Measurements from ENCODE around the gene CEACAM6. TPM values are rescaled to one million over a fixed set of nuclear protein-coding genes. Genes with fewer than 3 reads are reported as not detected.

Gene CEACAM6
- total RNA-seq, 4 donors from 2014 or later, result not detected

- H3K27ac ChIP-seq, result no peak overlapping the region
- WGBS, 2 donors, result 24 to 25% methylated on average over 22 of the region's 22 CpGs
- H3K4me3 ChIP-seq, result no peak overlapping the region
- TF ChIP-seq CTCF (IDR thresholded peaks at IDR 0.05) (peak; percentile 17 to 37 (median 29)), POLR2A (IDR thresholded peaks at IDR 0.05) (no peak)
- H3K27me3 ChIP-seq, result peaks cover 0 to 6% of the 10 kb centered on the region in 2 donors
- no peaks in the 10 kb centered on the region for H3K36me3 ChIP-seq
- no peaks in the 10 kb centered on the region for H3K9me3 ChIP-seq
- H3K4me1 ChIP-seq, result no peaks in the 10 kb centered on the region
- DNase-seq (ENCODE audit: low spot score in 2 of 2), result peak in 1 of 2 donors; percentile 20
Measured at GRCh38 chr19:41792513-41793413, 37.4 kb downstream of the CEACAM6 start.

GRCh38 chr19:41793414-41793727 lies 38.0 kb downstream of the CEACAM6 start:
- Histone ChIP-seq H3K4me1 (no peaks in the 10 kb centered on the region), H3K9me3 (no peaks in the 10 kb centered on the region), H3K27me3 (peaks cover 0 to 6% of the 10 kb centered on the region in 2 donors), H3K27ac (no peak overlapping the region), H3K36me3 (no peaks in the 10 kb centered on the region), H3K4me3 (no peak overlapping the region)
- no peak for TF ChIP-seq EP300 (IDR thresholded peaks at IDR 0.05)
- no peak for TF ChIP-seq CTCF (IDR thresholded peaks at IDR 0.05)
- TF ChIP-seq POLR2A (IDR thresholded peaks at IDR 0.05), result no peak
- DNase-seq (ENCODE audit: low spot score in 2 of 2), result no peak
- 2 to 4% methylated on average over 1 of the region's 1 CpG for WGBS, 2 donors

- Histone ChIP-seq H3K4me1 (no peaks in the 10 kb centered on the region), H3K27me3 (peaks cover 0 to 6% of the 10 kb centered on the region in 2 donors), H3K9me3 (no peaks in the 10 kb centered on the region), H3K27ac (no peak overlapping the region), H3K4me3 (no peak overlapping the region), H3K36me3 (no peaks in the 10 kb centered on the region)
- WGBS, 2 donors, result 41 to 43% methylated on average over 5 of the region's 5 CpGs
- TF ChIP-seq POLR2A (IDR thresholded peaks at IDR 0.05) (no peak), CTCF (IDR thresholded peaks at IDR 0.05) (peak; percentile 49 to 76 (median 61)), EP300 (IDR thresholded peaks at IDR 0.05) (no peak)
- peak in 1 of 2 donors; percentile 71 for DNase-seq (ENCODE audit: low spot score in 2 of 2)
Measured at GRCh38 chr19:41795031-41795461, 39.7 kb downstream of the CEACAM6 start.

GRCh38 chr19:41796362-41796761 lies 41.0 kb downstream of the CEACAM6 start, which contains the start of gene CEACAM3:
TSS of gene CEACAM3 (plus strand) at chr19:41796587. CDS start at chr19:41796678, 91 bp downstream.
- Histone ChIP-seq H3K27me3 (peaks cover 0 to 6% of the 10 kb centered on the region in 2 donors), H3K4me1 (no peaks in the 10 kb centered on the region), H3K36me3 (no peaks in the 10 kb centered on the region), H3K4me3 (no peak within 1 kb of the TSS), H3K27ac (no peak within 1 kb of the TSS), H3K9me3 (peaks cover 0 to 6% (median 0%) of the 10 kb centered on the region in 4 donors)
- no peak for DNase-seq (ENCODE audit: low spot score in 2 of 2)
- TF ChIP-seq CTCF (IDR thresholded peaks at IDR 0.05), result no peak
- no peak for TF ChIP-seq EP300 (IDR thresholded peaks at IDR 0.05)
- TF ChIP-seq POLR2A (IDR thresholded peaks at IDR 0.05), result no peak

- Histone ChIP-seq H3K36me3 (no peaks in the 10 kb centered on the region), H3K4me1 (peaks cover 0 to under 1% (median 0%) of the 10 kb centered on the region in 4 donors), H3K27me3 (peaks cover 0 to 6% of the 10 kb centered on the region in 2 donors), H3K4me3 (no peak overlapping the region), H3K9me3 (peaks cover 0 to 8% (median 0%) of the 10 kb centered on the region in 4 donors), H3K27ac (no peak overlapping the region)
- TF ChIP-seq CTCF (IDR thresholded peaks at IDR 0.05) (no peak), POLR2A (IDR thresholded peaks at IDR 0.05) (no peak)
- whole genome bisulfite sequencing, 2 donors, result 84 to 88% methylated on average over 1 of the region's 1 CpG
- DNase-seq (ENCODE audit: low spot score in 2 of 2), result no peak
Measured at GRCh38 chr19:41796901-41797300, 41.6 kb downstream of the CEACAM6 start.

All from tibial nerve (tissue), 4 donors.